Subcutaneous adipose tissue (tissue), 4 donors: ENCODE data around the gene PLEKHM3. TPM values are rescaled to one million over a fixed set of nuclear protein-coding genes. Genes with fewer than 3 reads are reported as not detected.

Experiments
- CTCF ChIP-seq: fragments of 450-650 bp; IDR thresholded peaks from one replicate; pipeline ENCODE4 v1.5.1; 2016; ENCODE audit warnings: low read depth, mild to moderate bottlenecking, control low read depth, antibody characterized with exemption, moderate library complexity
- total RNA-seq, 4 donors: library from RNA; depleted of rRNA; stranded (reverse); fragments of >200 nt; gene quantifications; one replicate each; pipeline ENCODE4 v1.1.0, GENCODE V29; 2016

PLEKHM3 gene
- total RNA-seq, 4 donors from 2014 or later = 24.6 to 36.0 (median 26.2) TPM

- no peak for TF ChIP-seq CTCF
Observed at GRCh38 chr2:207879536-207879935, 145.8 kb downstream of the PLEKHM3 start.

GRCh38 chr2:207876842-207877535 is 148.3 kb downstream of the PLEKHM3 start:
- TF ChIP-seq CTCF = no peak

- TF ChIP-seq CTCF = no peak
Observed at GRCh38 chr2:207875473-207876212, 149.7 kb downstream of the PLEKHM3 start.

GRCh38 chr2:207873794-207874193 is 151.5 kb downstream of the PLEKHM3 start:
- no peak for TF ChIP-seq CTCF

GRCh38 chr2:207871911-207872310 is 153.4 kb downstream of the PLEKHM3 start:
- no peak for TF ChIP-seq CTCF

GRCh38 chr2:207871506-207871905 is 153.8 kb downstream of the PLEKHM3 start:
- TF ChIP-seq CTCF = no peak

GRCh38 chr2:207870814-207871213 is 154.5 kb downstream of the PLEKHM3 start:
- no peak for TF ChIP-seq CTCF
